Type B pancreatic cell (in vitro differentiated cells): ENCODE data around the gene ST6GAL1. TPM values are rescaled to one million over a fixed set of nuclear protein-coding genes. Genes with fewer than 3 reads are reported as not detected.
"Not testable (repeated sequence)": the region's sequence is repeated elsewhere in the genome, so short reads cannot be mapped to it uniquely, and the experiment has no call there.

Experiments used
- DNase-seq: peaks from one replicate; pipeline ENCODE4 v3.0.0; 2021; ENCODE audit warnings: mixed read lengths; ENCODE audit not compliant: unreplicated experiment; ENCODE audit errors: extremely low spot score
- H3K27ac Mint-ChIP-seq: 2 replicates; pipeline ENCODE4 v1.8.0; 2021; ENCODE audit warnings: mild to moderate bottlenecking, mixed read lengths
- H3K27me3 Mint-ChIP-seq: 2 replicates; pipeline ENCODE4 v1.8.0; 2021; ENCODE audit warnings: mixed read lengths
- H3K36me3 Mint-ChIP-seq: 2 replicates; pipeline ENCODE4 v1.8.0; 2021; ENCODE audit warnings: mixed read lengths
- H3K4me1 Mint-ChIP-seq: one replicate; pipeline ENCODE4 v1.8.0; 2021; ENCODE audit warnings: mixed read lengths; ENCODE audit not compliant: unreplicated experiment
- H3K4me3 Mint-ChIP-seq: 2 replicates; pipeline ENCODE4 v1.8.0; 2021; ENCODE audit warnings: mild to moderate bottlenecking, mixed read lengths
- H3K9me3 Mint-ChIP-seq: 2 replicates; pipeline ENCODE4 v1.8.0; 2021; ENCODE audit warnings: mixed read lengths
- total RNA-seq: library from RNA; stranded (reverse); gene quantifications from 2 replicates; pipeline ENCODE4 v1.2.1, GENCODE V29; 2021; ENCODE audit warnings: low replicate concordance
- TF ChIP-seq, protein P1 (sequence below): fragments of 200-600 bp; sonication (generic); conservative IDR thresholded peaks from 2 replicates; pipeline ENCODE4 v1.5.0; 2021; ENCODE audit warnings: antibody characterized with exemption, mild to moderate bottlenecking

The ST6GAL1 gene
- total RNA-seq, 1 donor from 2014 or later = 51.8 TPM

DNA sequence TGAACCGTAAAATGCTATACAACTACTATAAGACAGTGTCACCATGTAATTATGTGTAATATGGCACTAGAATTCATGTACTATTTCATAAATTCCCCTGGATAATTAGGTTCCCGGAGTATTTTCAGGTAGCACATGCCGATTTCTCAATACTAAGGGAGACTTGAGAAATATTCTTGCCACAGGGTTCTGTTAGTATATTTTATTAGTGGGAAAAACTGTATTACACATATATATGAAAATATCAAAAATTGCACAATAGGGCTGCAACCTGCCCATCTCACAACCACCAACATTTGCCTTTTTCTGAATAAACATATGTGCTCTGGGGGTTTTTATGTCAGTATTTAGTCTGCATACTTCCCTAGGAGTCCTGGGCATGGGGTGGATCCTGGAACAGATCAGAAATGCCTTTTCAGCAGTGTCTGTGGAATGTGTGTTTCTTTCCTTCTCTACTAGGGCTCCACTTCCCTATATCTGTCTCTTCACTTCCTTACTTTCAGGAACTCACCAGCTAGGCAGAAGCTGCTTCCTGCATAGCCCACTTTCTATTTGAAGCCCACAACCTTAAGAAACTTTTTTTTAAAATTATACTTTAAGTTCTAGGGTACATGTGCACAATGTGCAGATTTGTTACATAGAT is 121.5 kb downstream of the ST6GAL1 start:
- no peaks in the 10 kb centered on the region for H3K27me3 Mint-ChIP-seq
- no peaks in the 10 kb centered on the region for H3K4me1 Mint-ChIP-seq
- H3K27ac Mint-ChIP-seq = no peak overlapping the region
- H3K9me3 Mint-ChIP-seq = peaks cover 22% of the 10 kb centered on the region
- TF ChIP-seq, protein P1, sequence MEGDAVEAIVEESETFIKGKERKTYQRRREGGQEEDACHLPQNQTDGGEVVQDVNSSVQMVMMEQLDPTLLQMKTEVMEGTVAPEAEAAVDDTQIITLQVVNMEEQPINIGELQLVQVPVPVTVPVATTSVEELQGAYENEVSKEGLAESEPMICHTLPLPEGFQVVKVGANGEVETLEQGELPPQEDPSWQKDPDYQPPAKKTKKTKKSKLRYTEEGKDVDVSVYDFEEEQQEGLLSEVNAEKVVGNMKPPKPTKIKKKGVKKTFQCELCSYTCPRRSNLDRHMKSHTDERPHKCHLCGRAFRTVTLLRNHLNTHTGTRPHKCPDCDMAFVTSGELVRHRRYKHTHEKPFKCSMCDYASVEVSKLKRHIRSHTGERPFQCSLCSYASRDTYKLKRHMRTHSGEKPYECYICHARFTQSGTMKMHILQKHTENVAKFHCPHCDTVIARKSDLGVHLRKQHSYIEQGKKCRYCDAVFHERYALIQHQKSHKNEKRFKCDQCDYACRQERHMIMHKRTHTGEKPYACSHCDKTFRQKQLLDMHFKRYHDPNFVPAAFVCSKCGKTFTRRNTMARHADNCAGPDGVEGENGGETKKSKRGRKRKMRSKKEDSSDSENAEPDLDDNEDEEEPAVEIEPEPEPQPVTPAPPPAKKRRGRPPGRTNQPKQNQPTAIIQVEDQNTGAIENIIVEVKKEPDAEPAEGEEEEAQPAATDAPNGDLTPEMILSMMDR = no peak
- H3K4me3 Mint-ChIP-seq = no peak overlapping the region
- DNase-seq = no peak
- H3K36me3 Mint-ChIP-seq = peaks cover 56% of the 10 kb centered on the region

DNA sequence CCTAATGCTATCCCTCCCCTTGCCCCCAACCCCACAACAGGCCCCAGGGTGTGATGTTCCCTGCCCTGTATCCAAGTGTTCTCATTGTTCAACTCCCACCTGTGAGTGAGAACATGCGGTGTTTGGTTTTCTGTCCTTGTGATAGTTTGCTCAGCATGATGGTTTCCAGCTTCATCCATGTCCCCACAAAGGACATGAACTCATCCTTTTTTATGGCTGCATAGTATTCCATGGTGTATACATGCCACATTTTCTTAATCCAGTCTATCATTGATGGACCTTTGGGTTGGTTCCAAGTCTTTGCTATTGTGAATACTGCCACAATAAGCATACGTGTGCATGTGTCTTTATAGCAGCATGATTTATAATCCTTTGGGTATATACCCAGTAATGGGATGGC is 122.1 kb downstream of the ST6GAL1 start:
- peaks cover 62% of the 10 kb centered on the region for H3K36me3 Mint-ChIP-seq
- peaks cover 23% of the 10 kb centered on the region for H3K9me3 Mint-ChIP-seq
- H3K4me1 Mint-ChIP-seq, H3K27ac Mint-ChIP-seq, H3K4me3 Mint-ChIP-seq, H3K27me3 Mint-ChIP-seq: not testable (repeated sequence)
- DNase-seq = peak; percentile 1

DNA sequence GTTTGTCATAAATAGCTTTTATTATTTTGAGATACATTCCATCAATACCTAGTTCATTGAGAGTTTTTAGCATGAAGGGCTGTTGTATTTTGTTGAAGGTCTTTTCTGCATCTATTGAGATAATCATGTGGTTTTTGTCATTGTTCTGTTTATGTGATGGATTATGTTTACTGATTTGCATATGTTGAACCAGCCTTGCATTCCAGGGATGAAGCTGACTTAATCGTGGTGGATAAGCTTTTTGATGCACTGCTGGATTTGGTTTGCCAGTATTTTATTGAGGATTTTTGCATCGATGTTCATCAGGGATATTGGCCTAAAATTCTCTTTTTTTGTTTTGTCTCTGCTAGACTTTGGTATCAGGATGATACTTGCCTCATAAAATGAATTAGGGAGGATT is 124.1 kb downstream of the ST6GAL1 start:
- not testable (repeated sequence) for H3K27ac Mint-ChIP-seq, H3K4me1 Mint-ChIP-seq, H3K27me3 Mint-ChIP-seq, H3K4me3 Mint-ChIP-seq, DNase-seq
- Mint-ChIP-seq H3K36me3 (peaks cover 64% of the 10 kb centered on the region), H3K9me3 (peaks cover 18% of the 10 kb centered on the region)

DNA sequence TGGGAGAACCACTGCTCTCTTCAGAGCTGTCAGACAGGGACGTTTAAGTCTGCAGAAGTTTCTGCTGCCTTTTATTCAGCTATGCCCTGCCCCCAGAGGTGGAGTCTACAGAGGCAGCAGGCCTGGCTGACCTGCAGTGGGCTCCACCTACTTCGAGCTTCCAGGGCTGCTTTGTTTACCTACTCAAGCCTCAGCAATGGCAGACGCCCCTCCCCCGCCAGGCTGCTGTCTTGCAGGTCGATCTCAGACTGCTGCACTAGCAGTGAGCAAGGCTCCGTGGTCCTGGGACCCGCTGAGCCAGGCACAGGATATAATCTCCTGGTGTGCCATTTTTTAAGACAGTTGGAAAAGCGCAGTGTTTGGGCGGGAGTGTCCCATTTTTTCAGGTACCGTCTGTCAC is 127.5 kb downstream of the ST6GAL1 start:
- H3K27me3 Mint-ChIP-seq, H3K27ac Mint-ChIP-seq, H3K4me3 Mint-ChIP-seq, H3K4me1 Mint-ChIP-seq: not testable (repeated sequence)
- DNase-seq = peak; percentile 53
- peaks cover 18% of the 10 kb centered on the region for H3K9me3 Mint-ChIP-seq
- peaks cover 59% of the 10 kb centered on the region for H3K36me3 Mint-ChIP-seq

DNA sequence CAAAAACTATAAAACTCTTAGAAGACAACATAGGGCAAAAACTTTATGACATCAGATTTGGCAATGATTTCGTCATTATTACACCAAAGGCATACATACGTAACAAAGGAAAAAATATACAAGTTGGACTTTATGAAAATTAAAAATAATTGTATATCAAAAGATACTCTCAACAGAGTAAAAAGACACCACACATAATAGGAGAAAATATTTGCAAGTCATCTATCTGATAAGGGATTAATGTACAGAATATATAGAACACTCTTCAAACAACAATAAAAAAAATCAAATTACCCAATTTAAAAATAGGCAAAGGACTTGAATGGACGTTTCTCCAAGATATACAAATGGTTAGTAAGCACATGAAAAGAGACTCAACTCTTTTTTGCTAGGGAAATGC is 131.4 kb downstream of the ST6GAL1 start:
- Mint-ChIP-seq H3K36me3 (peaks cover 33% of the 10 kb centered on the region), H3K4me3 (no peak overlapping the region), H3K9me3 (peaks cover 2% of the 10 kb centered on the region), H3K4me1 (peaks cover 30% of the 10 kb centered on the region), H3K27me3 (no peaks in the 10 kb centered on the region), H3K27ac (no peak overlapping the region)
- TF ChIP-seq, protein P1 = no peak
- no peak for DNase-seq

DNA sequence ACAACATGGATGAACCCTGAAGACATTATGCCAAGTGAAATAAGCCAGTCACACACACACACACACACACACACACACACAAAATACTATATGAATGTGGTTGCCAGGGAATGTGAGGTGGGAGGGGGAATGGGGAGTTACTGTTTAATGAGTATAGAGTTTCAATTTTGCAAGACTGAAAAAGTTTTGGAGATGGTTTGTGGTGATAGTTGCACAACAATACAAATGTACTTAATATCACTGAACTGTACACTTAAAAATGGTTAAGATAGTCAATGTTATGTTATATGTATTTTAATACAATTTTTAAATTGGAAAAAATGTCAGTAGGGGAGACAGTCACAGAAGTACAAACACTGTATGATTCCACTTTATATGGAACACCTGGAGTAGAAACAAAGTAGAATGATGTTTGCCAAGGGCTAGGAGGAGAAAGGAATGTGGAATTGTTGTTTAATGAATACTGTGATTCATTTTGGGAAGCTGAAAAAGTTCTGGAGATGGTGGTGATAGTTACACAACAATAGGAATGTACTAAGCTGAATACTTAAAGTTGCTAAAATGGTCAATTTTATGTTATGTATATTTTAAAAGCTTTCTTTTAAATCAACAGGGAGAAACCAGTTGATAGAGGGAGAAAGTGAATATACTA is 132.3 kb downstream of the ST6GAL1 start:
- no peak overlapping the region for H3K4me3 Mint-ChIP-seq
- H3K27ac Mint-ChIP-seq = peak overlapping the region; percentile 29
- TF ChIP-seq, protein P1 = no peak
- peaks cover 27% of the 10 kb centered on the region for H3K36me3 Mint-ChIP-seq
- no peaks in the 10 kb centered on the region for H3K9me3 Mint-ChIP-seq
- H3K4me1 Mint-ChIP-seq = peaks cover 31% of the 10 kb centered on the region
- DNase-seq = no peak
- H3K27me3 Mint-ChIP-seq = no peaks in the 10 kb centered on the region

DNA sequence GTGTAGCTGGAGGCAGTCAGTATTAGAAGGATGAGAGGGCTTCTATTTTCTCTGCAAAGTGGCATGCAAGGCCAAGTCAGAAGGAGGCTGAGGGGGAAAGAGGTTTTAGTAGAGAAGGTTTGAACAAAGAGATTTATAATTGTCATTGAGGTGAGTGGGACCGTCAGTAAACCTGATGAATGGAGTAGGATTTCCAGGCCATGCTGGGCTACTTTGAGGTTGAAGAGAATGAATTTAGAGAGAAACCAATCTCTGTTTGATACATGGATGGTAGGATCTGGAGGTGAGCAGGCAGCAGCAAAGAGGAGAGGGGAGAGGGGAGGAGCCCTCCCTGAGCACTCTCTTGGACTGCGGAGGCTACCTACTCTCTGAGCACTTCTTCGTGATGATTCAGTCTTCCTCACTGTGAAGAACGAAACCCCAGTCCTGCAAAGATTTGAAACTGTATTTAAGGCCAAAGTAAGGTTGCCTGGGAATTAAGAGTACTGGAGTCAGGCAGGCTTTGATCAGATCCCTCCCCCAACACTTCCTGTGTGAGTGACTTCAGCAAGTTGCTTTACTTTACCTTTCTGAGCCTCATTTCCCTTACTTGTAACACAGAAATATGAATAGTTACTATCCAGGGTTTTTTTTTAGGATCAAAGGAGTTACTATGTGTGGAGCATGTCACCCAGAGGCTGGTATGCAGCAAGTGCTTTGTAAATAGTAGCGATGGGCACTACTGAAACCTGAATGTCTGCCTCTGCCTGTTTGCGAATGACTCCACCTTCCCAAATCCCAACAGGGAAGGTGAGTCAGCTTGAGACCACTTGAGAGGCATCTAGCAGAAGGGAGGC is 133.2 kb downstream of the ST6GAL1 start:
- Mint-ChIP-seq H3K4me3 (no peak overlapping the region), H3K27ac (peak overlapping the region; percentile 77), H3K4me1 (peaks cover 31% of the 10 kb centered on the region), H3K27me3 (no peaks in the 10 kb centered on the region), H3K36me3 (peaks cover 29% of the 10 kb centered on the region), H3K9me3 (no peaks in the 10 kb centered on the region)
- DNase-seq = no peak
- TF ChIP-seq, protein P1 = no peak
